Measurements from ENCODE around the gene RIGI.

- TF ChIP-seq CTCF (IDR thresholded peaks at IDR 0.05), result no peak
- TF ChIP-seq POLR2A (IDR thresholded peaks at IDR 0.05), result no peak
Measured at GRCh38 chr9:32558408-32558934, 32.5 kb upstream of the RIGI start.

All from uterus (tissue), 2 donors.